ENCODE data around the gene SAA1. TPM values are rescaled to one million over a fixed set of nuclear protein-coding genes. Genes with fewer than 3 reads are reported as not detected.

SAA1 gene
- polyA plus RNA-seq, 2 donors: 10.8 to 15.7 TPM

- Histone ChIP-seq H3K27ac (ENCODE audit: low read depth in 2 of 2, low read length in 1 of 2) (peak overlapping the region in 1 of 2 donors; percentile 41), H3K27me3 (ENCODE audit: control insufficient read depth in 1 of 2, insufficient read depth in 2 of 2, low read length in 2 of 2) (no peaks in the 10 kb centered on the region), H3K4me1 (ENCODE audit: control insufficient read depth in 2 of 2, insufficient read depth in 2 of 2, low read length in 1 of 2) (no peaks in the 10 kb centered on the region), H3K36me3 (ENCODE audit: control insufficient read depth in 2 of 2, insufficient read depth in 2 of 2, low read length in 1 of 2) (peaks cover 0 to 11% of the 10 kb centered on the region in 2 donors), H3K4me3 (ENCODE audit: low read depth in 1 of 2, low read length in 2 of 2) (no peak overlapping the region), H3K9me3 (ENCODE audit: control insufficient read depth in 2 of 2, insufficient read depth in 1 of 2, low read depth in 1 of 2, low read length in 1 of 2) (no peaks in the 10 kb centered on the region)
- WGBS, 2 donors: 43 to 58% methylated on average over 2 of the region's 2 CpGs
These were observed 41.5 kb downstream of the SAA1 start for GRCh38 chr11:18307461-18308139.

- Histone ChIP-seq H3K9me3 (ENCODE audit: control insufficient read depth in 2 of 2, insufficient read depth in 1 of 2, low read depth in 1 of 2, low read length in 1 of 2) (no peaks in the 10 kb centered on the region), H3K36me3 (ENCODE audit: control insufficient read depth in 2 of 2, insufficient read depth in 2 of 2, low read length in 1 of 2) (peaks cover 0 to 10% of the 10 kb centered on the region in 2 donors), H3K27me3 (ENCODE audit: control insufficient read depth in 1 of 2, insufficient read depth in 2 of 2, low read length in 2 of 2) (no peaks in the 10 kb centered on the region), H3K4me1 (ENCODE audit: control insufficient read depth in 2 of 2, insufficient read depth in 2 of 2, low read length in 1 of 2) (no peaks in the 10 kb centered on the region), H3K27ac (ENCODE audit: low read depth in 2 of 2, low read length in 1 of 2) (peak overlapping the region in 1 of 2 donors; percentile 41), H3K4me3 (ENCODE audit: low read depth in 1 of 2, low read length in 2 of 2) (no peak overlapping the region)
- 82 to 93% methylated on average over 2 of the region's 2 CpGs for WGBS, 2 donors
These were observed 42.2 kb downstream of the SAA1 start for GRCh38 chr11:18308242-18308641.

DNA sequence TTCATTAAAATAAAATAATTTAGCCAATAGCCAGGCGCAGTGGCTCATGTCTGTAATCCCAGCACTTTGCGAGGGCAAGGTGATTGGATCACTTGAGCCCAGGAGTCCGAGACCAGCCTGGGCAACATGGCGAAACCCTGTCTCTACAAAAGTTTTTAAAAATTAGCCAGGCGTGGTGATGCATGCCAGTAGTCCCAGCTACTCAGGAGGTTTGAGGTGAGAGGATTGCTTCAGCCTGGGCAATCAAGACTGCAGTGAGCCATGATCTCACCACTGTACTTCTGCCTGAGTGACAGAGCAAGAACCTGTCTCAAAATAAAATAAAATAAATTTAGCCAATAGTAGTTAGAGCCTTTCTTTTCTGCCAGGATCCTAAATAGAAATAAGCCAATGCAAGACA is 43.6 kb downstream of the SAA1 start:
- Histone ChIP-seq H3K4me1 (ENCODE audit: control insufficient read depth in 2 of 2, insufficient read depth in 2 of 2, low read length in 1 of 2) (no peaks in the 10 kb centered on the region), H3K36me3 (ENCODE audit: control insufficient read depth in 2 of 2, insufficient read depth in 2 of 2, low read length in 1 of 2) (peaks cover 0 to 7% of the 10 kb centered on the region in 2 donors), H3K4me3 (ENCODE audit: low read depth in 1 of 2, low read length in 2 of 2) (no peak overlapping the region), H3K27ac (ENCODE audit: low read depth in 2 of 2, low read length in 1 of 2) (peak overlapping the region in 1 of 2 donors; percentile 64), H3K9me3 (ENCODE audit: control insufficient read depth in 2 of 2, insufficient read depth in 1 of 2, low read depth in 1 of 2, low read length in 1 of 2) (no peaks in the 10 kb centered on the region), H3K27me3 (ENCODE audit: control insufficient read depth in 1 of 2, insufficient read depth in 2 of 2, low read length in 2 of 2) (no peaks in the 10 kb centered on the region)
- WGBS, 2 donors: 96 to 98% methylated on average over 5 of the region's 5 CpGs

GRCh38 chr11:18310800-18311340 is 44.8 kb downstream of the SAA1 start:
- 62 to 67% methylated on average over 6 of the region's 6 CpGs for whole genome bisulfite sequencing, 2 donors
- peaks cover 0 to 5% of the 10 kb centered on the region in 2 donors for H3K36me3 ChIP-seq (ENCODE audit: control insufficient read depth in 2 of 2, insufficient read depth in 2 of 2, low read length in 1 of 2)
- H3K4me1 ChIP-seq (ENCODE audit: control insufficient read depth in 2 of 2, insufficient read depth in 2 of 2, low read length in 1 of 2): no peaks in the 10 kb centered on the region
- H3K9me3 ChIP-seq (ENCODE audit: control insufficient read depth in 2 of 2, insufficient read depth in 1 of 2, low read depth in 1 of 2, low read length in 1 of 2): no peaks in the 10 kb centered on the region
- no peaks in the 10 kb centered on the region for H3K27me3 ChIP-seq (ENCODE audit: control insufficient read depth in 1 of 2, insufficient read depth in 2 of 2, low read length in 2 of 2)
- H3K27ac ChIP-seq (ENCODE audit: low read depth in 2 of 2, low read length in 1 of 2): peak overlapping the region; percentile 55 to 75
- H3K4me3 ChIP-seq (ENCODE audit: low read depth in 1 of 2, low read length in 2 of 2): no peak overlapping the region

- Histone ChIP-seq H3K9me3 (ENCODE audit: control insufficient read depth in 2 of 2, insufficient read depth in 1 of 2, low read depth in 1 of 2, low read length in 1 of 2) (no peaks in the 10 kb centered on the region), H3K4me1 (ENCODE audit: control insufficient read depth in 2 of 2, insufficient read depth in 2 of 2, low read length in 1 of 2) (no peaks in the 10 kb centered on the region), H3K36me3 (ENCODE audit: control insufficient read depth in 2 of 2, insufficient read depth in 2 of 2, low read length in 1 of 2) (peaks cover 0 to 4% of the 10 kb centered on the region in 2 donors), H3K27me3 (ENCODE audit: control insufficient read depth in 1 of 2, insufficient read depth in 2 of 2, low read length in 2 of 2) (no peaks in the 10 kb centered on the region), H3K27ac (ENCODE audit: low read depth in 2 of 2, low read length in 1 of 2) (peak overlapping the region; percentile 63 to 81), H3K4me3 (ENCODE audit: low read depth in 1 of 2, low read length in 2 of 2) (no peak overlapping the region)
- 50 to 65% methylated on average over 3 of the region's 3 CpGs for WGBS, 2 donors
These were observed 45.9 kb downstream of the SAA1 start for GRCh38 chr11:18312012-18312411.

DNA sequence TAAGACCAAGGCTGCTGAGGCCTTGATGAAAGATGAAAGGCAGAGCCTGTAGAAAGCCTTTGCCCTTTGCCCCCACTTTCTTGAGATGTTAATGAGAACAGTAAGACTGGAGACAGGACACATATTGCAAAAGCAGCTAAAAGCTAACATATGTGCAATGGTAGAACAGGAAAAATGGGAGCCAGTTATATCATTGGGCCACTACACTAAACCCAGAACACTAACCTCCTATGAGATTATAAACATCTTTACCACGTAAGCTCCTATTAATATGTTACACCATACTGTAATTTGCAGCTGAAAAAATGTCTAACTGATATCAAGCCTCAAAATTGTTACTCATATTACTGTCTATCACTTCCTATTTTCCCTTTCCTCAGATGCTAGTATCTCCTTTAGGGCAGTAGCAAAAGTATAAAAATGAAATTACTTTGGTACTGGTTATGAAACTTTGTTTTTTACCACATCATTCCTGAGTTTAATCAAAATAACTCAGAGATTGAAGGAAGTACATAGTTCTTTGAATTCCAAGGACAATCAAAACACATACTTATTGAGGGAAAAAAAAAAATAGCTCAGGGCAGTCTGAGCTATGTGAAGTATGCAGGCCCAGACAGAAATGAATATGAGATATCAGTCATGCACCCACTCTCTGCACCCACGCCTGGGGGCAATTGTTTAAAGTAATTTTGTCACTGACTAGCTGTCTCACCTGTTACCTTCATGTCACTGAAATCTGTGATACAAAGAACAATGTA is 46.8 kb downstream of the SAA1 start:
- no peak overlapping the region for H3K4me3 ChIP-seq (ENCODE audit: low read depth in 1 of 2, low read length in 2 of 2)
- no peaks in the 10 kb centered on the region for H3K27me3 ChIP-seq (ENCODE audit: control insufficient read depth in 1 of 2, insufficient read depth in 2 of 2, low read length in 2 of 2)
- H3K4me1 ChIP-seq (ENCODE audit: control insufficient read depth in 2 of 2, insufficient read depth in 2 of 2, low read length in 1 of 2): no peaks in the 10 kb centered on the region
- H3K9me3 ChIP-seq (ENCODE audit: control insufficient read depth in 2 of 2, insufficient read depth in 1 of 2, low read depth in 1 of 2, low read length in 1 of 2): no peaks in the 10 kb centered on the region
- peaks cover 0 to 4% of the 10 kb centered on the region in 2 donors for H3K36me3 ChIP-seq (ENCODE audit: control insufficient read depth in 2 of 2, insufficient read depth in 2 of 2, low read length in 1 of 2)
- peak overlapping the region; percentile 23 to 63 for H3K27ac ChIP-seq (ENCODE audit: low read depth in 2 of 2, low read length in 1 of 2)
- 46 to 60% methylated on average over 2 of the region's 2 CpGs for WGBS, 2 donors

DNA sequence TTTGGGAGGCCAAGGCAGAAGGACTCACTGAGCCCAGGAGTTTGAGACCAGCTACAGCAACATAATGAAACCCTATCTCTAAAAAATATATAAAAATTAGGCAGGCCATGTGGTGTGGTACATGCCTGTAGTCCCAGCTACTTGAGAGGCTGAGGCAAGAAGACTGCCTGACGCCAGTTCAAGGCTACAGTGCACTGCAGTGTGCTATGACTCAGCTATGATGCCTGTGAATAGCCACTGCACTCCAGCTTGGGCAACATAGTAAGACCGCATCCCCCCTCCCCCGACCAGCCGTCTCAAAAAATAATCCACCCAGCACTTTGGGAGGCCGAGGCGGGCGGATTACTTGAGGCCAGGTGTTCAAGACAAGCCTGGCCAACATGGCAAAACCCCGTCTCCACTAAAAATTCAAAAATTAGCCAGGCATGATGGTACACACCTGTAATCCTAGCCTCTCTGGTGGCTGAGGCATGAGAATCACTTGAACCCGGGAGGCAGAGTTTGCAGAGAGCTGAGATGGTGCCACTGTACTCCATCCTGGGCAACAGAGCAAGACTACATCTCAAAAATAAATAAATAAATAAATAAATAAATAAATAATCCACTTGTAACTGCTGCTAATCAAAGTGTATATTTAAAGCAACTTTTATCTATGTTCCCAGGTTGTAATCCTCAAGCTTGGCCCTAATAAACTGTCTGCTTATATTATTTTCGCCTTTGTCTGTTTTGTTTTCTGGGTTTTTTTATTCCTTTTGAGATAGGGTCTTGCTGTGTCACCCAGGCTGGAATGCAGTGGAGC is 48.1 kb downstream of the SAA1 start:
- H3K36me3 ChIP-seq (ENCODE audit: control insufficient read depth in 2 of 2, insufficient read depth in 2 of 2, low read length in 1 of 2): no peaks in the 10 kb centered on the region
- H3K4me1 ChIP-seq (ENCODE audit: control insufficient read depth in 2 of 2, insufficient read depth in 2 of 2, low read length in 1 of 2): no peaks in the 10 kb centered on the region
- no peak overlapping the region for H3K27ac ChIP-seq (ENCODE audit: low read depth in 2 of 2, low read length in 1 of 2)
- no peak overlapping the region for H3K4me3 ChIP-seq (ENCODE audit: low read depth in 1 of 2, low read length in 2 of 2)
- 76 to 80% methylated on average over 10 of the region's 10 CpGs for WGBS, 2 donors
- no peaks in the 10 kb centered on the region for H3K9me3 ChIP-seq (ENCODE audit: control insufficient read depth in 2 of 2, insufficient read depth in 1 of 2, low read depth in 1 of 2, low read length in 1 of 2)
- no peaks in the 10 kb centered on the region for H3K27me3 ChIP-seq (ENCODE audit: control insufficient read depth in 1 of 2, insufficient read depth in 2 of 2, low read length in 2 of 2)

GRCh38 chr11:18314784-18315523 is 48.9 kb downstream of the SAA1 start:
- Histone ChIP-seq H3K27ac (ENCODE audit: low read depth in 2 of 2, low read length in 1 of 2) (no peak overlapping the region), H3K36me3 (ENCODE audit: control insufficient read depth in 2 of 2, insufficient read depth in 2 of 2, low read length in 1 of 2) (no peaks in the 10 kb centered on the region), H3K27me3 (ENCODE audit: control insufficient read depth in 1 of 2, insufficient read depth in 2 of 2, low read length in 2 of 2) (no peaks in the 10 kb centered on the region), H3K4me1 (ENCODE audit: control insufficient read depth in 2 of 2, insufficient read depth in 2 of 2, low read length in 1 of 2) (no peaks in the 10 kb centered on the region), H3K4me3 (ENCODE audit: low read depth in 1 of 2, low read length in 2 of 2) (no peak overlapping the region), H3K9me3 (ENCODE audit: control insufficient read depth in 2 of 2, insufficient read depth in 1 of 2, low read depth in 1 of 2, low read length in 1 of 2) (no peaks in the 10 kb centered on the region)
- WGBS, 2 donors: 89 to 93% methylated on average over 9 of the region's 9 CpGs

DNA sequence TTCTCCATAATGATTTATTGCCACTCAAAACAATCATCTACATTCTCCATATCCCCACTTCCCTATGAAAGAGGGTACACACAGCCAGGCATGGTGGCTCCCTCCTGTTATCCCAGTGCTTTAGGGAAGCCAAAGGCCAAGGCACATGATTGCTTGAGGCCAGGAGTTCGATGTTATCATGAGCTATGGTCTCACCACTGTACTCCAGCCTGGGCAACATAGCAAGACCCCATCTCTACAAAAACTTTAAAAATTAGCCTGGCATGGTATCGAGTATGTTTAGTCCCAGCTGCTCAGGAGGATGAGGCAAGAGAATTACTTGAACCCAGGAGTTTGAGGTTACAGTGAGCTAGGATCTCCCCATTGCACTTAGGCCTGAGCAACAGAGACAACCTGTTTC is 49.8 kb downstream of the SAA1 start:
- H3K27me3 ChIP-seq (ENCODE audit: control insufficient read depth in 1 of 2, insufficient read depth in 2 of 2, low read length in 2 of 2): no peaks in the 10 kb centered on the region
- no peak overlapping the region for H3K27ac ChIP-seq (ENCODE audit: low read depth in 2 of 2, low read length in 1 of 2)
- no peaks in the 10 kb centered on the region for H3K36me3 ChIP-seq (ENCODE audit: control insufficient read depth in 2 of 2, insufficient read depth in 2 of 2, low read length in 1 of 2)
- no peaks in the 10 kb centered on the region for H3K4me1 ChIP-seq (ENCODE audit: control insufficient read depth in 2 of 2, insufficient read depth in 2 of 2, low read length in 1 of 2)
- no peaks in the 10 kb centered on the region for H3K9me3 ChIP-seq (ENCODE audit: control insufficient read depth in 2 of 2, insufficient read depth in 1 of 2, low read depth in 1 of 2, low read length in 1 of 2)
- no peak overlapping the region for H3K4me3 ChIP-seq (ENCODE audit: low read depth in 1 of 2, low read length in 2 of 2)
- 95 to 100% methylated on average over 2 of the region's 2 CpGs for WGBS, 2 donors

All from esophagus (tissue), 2 donors.